Fibroblast of pulmonary artery (primary cell): Measurements from ENCODE around the gene JAML.

Source experiments
- DNase-seq: peaks from one replicate; pipeline ENCODE4 v3.0.0-alpha.2; 2010; ENCODE audit warnings: low read depth
- H3K4me3 ChIP-seq: replicated peaks from 2 replicates; pipeline ENCODE4 v1.5.1; 2011; ENCODE audit warnings: low read depth, mild to moderate bottlenecking, control low read depth, low read length, moderate library complexity
- TF ChIP-seq, protein P1 (sequence below): IDR thresholded peaks from 2 replicates; pipeline ENCODE4 v1.5.1; 2011; ENCODE audit warnings: mild to moderate bottlenecking, control low read depth, low read length, inconsistent platforms; ENCODE audit errors: missing control alignments

JAML gene

DNA sequence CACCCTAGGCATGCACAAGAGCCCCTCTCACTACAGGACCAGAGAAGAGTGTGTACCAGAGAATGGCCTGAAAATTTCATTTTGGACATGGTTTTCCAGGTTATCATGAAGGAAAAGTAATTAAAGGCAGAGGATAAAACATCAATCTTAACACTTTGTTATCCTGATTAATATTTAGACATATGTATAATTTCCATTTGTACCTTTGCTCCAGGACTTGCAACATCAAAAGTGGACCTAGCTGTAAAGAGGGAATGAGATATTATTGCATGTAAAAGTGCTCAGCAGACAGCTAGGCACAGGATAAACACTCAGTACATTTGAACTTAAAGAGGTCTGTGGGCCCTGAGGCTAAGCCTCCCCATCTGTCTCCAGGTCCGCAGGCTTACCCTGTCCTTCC, 70.2 kb downstream of the JAML start:
- DNase-seq = no peak
- no peak overlapping the region for H3K4me3 ChIP-seq
- TF ChIP-seq, protein P1, sequence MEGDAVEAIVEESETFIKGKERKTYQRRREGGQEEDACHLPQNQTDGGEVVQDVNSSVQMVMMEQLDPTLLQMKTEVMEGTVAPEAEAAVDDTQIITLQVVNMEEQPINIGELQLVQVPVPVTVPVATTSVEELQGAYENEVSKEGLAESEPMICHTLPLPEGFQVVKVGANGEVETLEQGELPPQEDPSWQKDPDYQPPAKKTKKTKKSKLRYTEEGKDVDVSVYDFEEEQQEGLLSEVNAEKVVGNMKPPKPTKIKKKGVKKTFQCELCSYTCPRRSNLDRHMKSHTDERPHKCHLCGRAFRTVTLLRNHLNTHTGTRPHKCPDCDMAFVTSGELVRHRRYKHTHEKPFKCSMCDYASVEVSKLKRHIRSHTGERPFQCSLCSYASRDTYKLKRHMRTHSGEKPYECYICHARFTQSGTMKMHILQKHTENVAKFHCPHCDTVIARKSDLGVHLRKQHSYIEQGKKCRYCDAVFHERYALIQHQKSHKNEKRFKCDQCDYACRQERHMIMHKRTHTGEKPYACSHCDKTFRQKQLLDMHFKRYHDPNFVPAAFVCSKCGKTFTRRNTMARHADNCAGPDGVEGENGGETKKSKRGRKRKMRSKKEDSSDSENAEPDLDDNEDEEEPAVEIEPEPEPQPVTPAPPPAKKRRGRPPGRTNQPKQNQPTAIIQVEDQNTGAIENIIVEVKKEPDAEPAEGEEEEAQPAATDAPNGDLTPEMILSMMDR = no peak

DNA sequence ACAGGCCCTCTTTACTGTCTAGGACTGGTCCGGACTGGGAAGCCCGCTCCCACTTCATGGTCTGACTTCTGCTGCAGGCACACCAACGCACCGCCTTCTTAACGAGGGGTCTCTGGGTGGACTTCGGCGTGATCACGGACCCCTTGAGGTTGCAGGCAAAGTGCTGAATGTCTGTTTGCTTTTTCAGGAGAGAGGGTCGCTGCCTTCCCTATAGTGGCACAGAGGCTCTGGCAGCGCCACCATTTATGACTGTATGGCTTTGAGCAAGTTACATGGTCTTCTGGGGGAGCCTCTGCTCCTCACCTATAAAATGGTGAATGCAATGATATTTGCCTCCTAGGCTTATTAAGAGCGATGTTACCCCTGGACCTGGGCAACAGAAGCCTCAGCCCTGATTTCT, 70.8 kb downstream of the JAML start:
- H3K4me3 ChIP-seq = no peak overlapping the region

DNA sequence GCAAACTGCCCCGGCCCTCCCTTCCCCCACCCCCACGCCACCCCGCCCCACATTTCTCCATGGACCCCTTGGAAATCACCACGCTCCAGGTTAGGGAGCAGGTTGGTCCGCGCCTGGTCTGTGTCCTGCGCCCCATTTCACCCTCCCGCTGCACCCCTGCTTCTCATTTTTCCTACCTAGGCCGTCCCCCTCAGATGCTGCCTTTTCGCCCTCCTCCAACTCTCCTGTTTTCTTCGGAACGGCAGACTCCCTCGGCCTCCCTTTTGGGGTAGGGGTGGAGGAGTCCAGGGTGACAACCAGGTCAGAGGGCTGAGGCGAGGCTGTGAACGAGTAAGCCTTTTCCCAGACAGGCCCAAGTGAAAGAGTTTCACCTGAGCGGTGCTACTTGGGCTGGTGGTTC, 71.3 kb downstream of the JAML start:
- H3K4me3 ChIP-seq = no peak overlapping the region
- no peak for DNase-seq

More for the DNA sequence above, 70.8 kb downstream of the JAML start:
- TF ChIP-seq, protein P1 = no peak
- no peak for DNase-seq

DNA sequence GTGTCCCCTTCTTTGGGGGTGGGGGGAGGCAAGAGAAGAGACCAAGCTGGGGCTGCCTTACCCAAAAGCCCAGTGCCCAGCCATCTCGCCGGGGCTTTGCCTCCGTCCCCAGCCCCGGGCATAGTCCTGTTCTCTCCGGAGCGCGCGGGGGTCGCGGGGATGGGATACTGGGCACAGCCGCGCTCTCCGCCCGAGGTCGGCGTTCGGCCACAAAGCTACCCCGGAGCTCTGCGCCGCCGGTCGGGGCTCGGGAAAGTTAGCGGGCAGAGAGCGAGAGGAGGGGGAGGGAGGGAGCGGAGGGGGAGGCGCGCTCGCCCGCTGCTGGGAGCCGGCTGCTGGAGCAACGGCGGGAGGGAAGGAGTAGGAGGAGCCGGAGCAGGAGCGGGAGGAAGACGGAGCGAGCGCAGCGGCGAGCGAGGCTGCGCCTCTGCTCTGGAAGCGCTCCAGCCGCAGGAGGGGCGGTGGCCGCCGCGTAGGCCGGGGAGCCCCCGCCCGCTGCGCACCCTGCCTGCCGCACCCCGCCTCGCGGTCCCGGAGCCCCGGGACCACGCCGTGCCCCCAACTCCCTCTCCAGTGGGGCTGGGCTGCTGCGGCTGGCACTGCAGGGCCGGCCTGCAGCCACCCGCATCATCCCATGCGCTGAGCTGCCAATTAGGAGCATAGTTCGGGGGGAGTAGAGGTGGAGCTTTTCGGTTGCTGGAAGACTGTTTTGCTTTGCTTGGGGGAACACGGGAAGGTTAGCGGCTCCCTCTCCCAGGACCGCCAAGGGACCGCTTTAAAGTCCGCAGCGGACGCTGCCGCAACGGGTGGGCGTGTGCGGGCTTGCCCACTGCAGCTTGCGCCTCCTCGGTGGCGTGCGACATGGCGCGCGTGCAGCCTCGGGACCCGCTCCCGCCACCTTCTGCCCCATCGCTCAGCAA, 72.0 kb downstream of the JAML start, which contains the start of gene SCN4B:
SCN4B (minus strand) TSS at position 272 of the 920 bp plus-strand sequence; CDS start at position 122, 150 bp downstream.
- TF ChIP-seq, protein P1 = no peak
- DNase-seq = peak; percentile 48
- peak within 1 kb of the TSS; percentile 44 for H3K4me3 ChIP-seq

More for the DNA sequence above, 71.3 kb downstream of the JAML start:
- TF ChIP-seq, protein P1 = no peak

DNA sequence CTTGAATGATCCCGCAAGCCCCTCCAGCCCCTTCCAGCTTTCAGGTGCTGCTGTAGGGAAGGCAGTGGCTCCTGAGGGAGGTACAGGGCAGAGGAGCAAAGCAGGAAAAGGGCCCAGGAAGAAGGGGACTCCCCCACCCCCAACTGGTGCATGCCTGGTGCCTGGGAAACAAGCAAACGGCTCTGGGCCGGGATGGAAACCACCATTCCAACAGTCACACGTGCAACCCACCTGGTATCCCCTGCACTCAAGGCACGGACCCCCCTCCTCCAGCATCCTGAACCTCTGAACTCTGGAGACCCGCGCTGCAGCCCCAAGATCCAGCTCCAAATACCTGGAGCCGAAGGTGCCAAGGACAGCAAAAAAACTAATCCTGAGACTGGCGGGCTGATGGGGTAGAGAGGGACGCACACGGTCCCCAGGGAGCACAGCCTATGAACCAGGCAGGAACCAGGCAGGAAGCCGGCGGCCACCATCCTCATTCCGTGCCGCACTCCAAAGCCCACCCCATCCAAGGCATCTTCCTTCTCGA, 72.7 kb downstream of the JAML start:
- peak overlapping the region; percentile 44 for H3K4me3 ChIP-seq
- DNase-seq = no peak
- TF ChIP-seq, protein P1 = no peak

DNA sequence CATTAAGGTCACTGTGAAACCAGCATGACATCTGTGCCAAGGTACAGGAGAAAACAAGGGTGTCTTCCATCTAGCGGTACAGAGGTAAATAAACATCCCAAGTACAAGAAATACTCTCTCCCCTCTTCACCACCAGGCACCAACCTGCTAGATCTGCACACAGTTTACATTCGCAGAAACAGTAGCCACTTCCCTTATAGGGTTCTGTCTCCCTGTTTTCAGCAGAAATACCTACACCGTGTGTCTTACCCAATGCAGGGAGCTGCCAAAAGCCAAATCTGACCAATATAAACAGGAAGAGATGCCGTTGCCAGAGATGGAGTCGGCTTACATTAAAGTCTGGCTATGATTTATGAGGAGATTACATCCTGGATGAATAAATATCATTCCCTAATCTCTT, 73.4 kb downstream of the JAML start:
- H3K4me3 ChIP-seq = no peak overlapping the region
- no peak for DNase-seq
- TF ChIP-seq, protein P1 = no peak
